ENCODE measurements around the gene LUZP2. TPM values are rescaled to one million over a fixed set of nuclear protein-coding genes. Genes with fewer than 3 reads are reported as not detected.

Gene LUZP2
- polyA plus RNA-seq, 1 donor (not counting 4 experiments of a cell fraction or from before 2014, with no cell fraction given): 0.08 TPM

- H3K4me2 ChIP-seq (ENCODE audit: control insufficient read depth, extremely low read depth, insufficient read depth, low read depth, low read length): no peak overlapping the region
- no peak for FAIRE-seq
- H4K20me1 ChIP-seq (ENCODE audit: control insufficient read depth, extremely low read depth, insufficient read depth, low read length): no peaks in the 10 kb centered on the region
- no peaks in the 10 kb centered on the region for H3K79me2 ChIP-seq (ENCODE audit: control insufficient read depth, insufficient read depth, low read length)
- no peaks in the 10 kb centered on the region for H3K9me3 ChIP-seq (ENCODE audit: control insufficient read depth, low read depth, low read length)
- dilution Hi-C loops (cut with MboI; ENCODE audit: extremely low pct_ligation_motif_present, low sequenced_read_pairs): no loop called here
- H2AFZ ChIP-seq (ENCODE audit: control insufficient read depth, low read length): no peak overlapping the region
- H3K36me3 ChIP-seq (ENCODE audit: control insufficient read depth in 2 of 2, extremely low read depth in 1 of 2, insufficient read depth in 2 of 2, low read length in 2 of 2): no peaks in the 10 kb centered on the region
- no peaks in the 10 kb centered on the region for H3K9me1 ChIP-seq (ENCODE audit: control insufficient read depth, extremely low read depth, insufficient read depth, low read length)
- H3K27me3 ChIP-seq (ENCODE audit: control insufficient read depth, extremely low read depth, insufficient read depth, low read length): no peaks in the 10 kb centered on the region
- TF ChIP-seq EZH2 (IDR thresholded peaks at IDR 0.05; ENCODE audit: low read length) (no peak), CTCF (optimal IDR thresholded peaks at IDR 0.05 in 1 of 3, IDR thresholded peaks at IDR 0.05 in 1 of 3, conservative IDR thresholded peaks at IDR 0.05 in 1 of 3; ENCODE audit: extremely low read depth in 1 of 3, insufficient read depth in 2 of 3, low read length in 3 of 3) (no peak)
- no peak for DNase-seq (ENCODE audit: low read depth, low spot score)
- H3K27ac ChIP-seq (ENCODE audit: control insufficient read depth, insufficient read depth, low read length): no peak overlapping the region
- no peaks in the 10 kb centered on the region for H3K4me1 ChIP-seq (ENCODE audit: control insufficient read depth, extremely low read depth, insufficient read depth, low read length)
- no peak overlapping the region for H3K4me3 ChIP-seq (ENCODE audit: control insufficient read depth in 2 of 3, extremely low read depth in 1 of 3, insufficient read depth in 2 of 3, low read depth in 1 of 3, low read length in 3 of 3)
- H3K9ac ChIP-seq (ENCODE audit: control insufficient read depth, extremely low read depth, insufficient read depth, low read length): no peak overlapping the region
Observed at GRCh38 chr11:24793479-24793878, 296.6 kb downstream of the LUZP2 start.

- dilution Hi-C loops (cut with MboI; ENCODE audit: extremely low pct_ligation_motif_present, low sequenced_read_pairs): no loop called here
- Histone ChIP-seq H3K79me2 (ENCODE audit: control insufficient read depth, insufficient read depth, low read length) (no peaks in the 10 kb centered on the region), H3K4me3 (ENCODE audit: control insufficient read depth in 2 of 3, extremely low read depth in 1 of 3, insufficient read depth in 2 of 3, low read depth in 1 of 3, low read length in 3 of 3) (no peak overlapping the region), H3K9me1 (ENCODE audit: control insufficient read depth, extremely low read depth, insufficient read depth, low read length) (no peaks in the 10 kb centered on the region), H3K4me1 (ENCODE audit: control insufficient read depth, extremely low read depth, insufficient read depth, low read length) (no peaks in the 10 kb centered on the region), H3K4me2 (ENCODE audit: control insufficient read depth, extremely low read depth, insufficient read depth, low read depth, low read length) (no peak overlapping the region), H3K27ac (ENCODE audit: control insufficient read depth, insufficient read depth, low read length) (no peak overlapping the region), H3K9me3 (ENCODE audit: control insufficient read depth, low read depth, low read length) (no peaks in the 10 kb centered on the region), H3K36me3 (ENCODE audit: control insufficient read depth in 2 of 2, extremely low read depth in 1 of 2, insufficient read depth in 2 of 2, low read length in 2 of 2) (no peaks in the 10 kb centered on the region), H4K20me1 (ENCODE audit: control insufficient read depth, extremely low read depth, insufficient read depth, low read length) (no peaks in the 10 kb centered on the region), H2AFZ (ENCODE audit: control insufficient read depth, low read length) (no peak overlapping the region), H3K9ac (ENCODE audit: control insufficient read depth, extremely low read depth, insufficient read depth, low read length) (no peak overlapping the region), H3K27me3 (ENCODE audit: control insufficient read depth, extremely low read depth, insufficient read depth, low read length) (no peaks in the 10 kb centered on the region)
- TF ChIP-seq EZH2 (IDR thresholded peaks at IDR 0.05; ENCODE audit: low read length) (no peak), CTCF (optimal IDR thresholded peaks at IDR 0.05 in 1 of 3, IDR thresholded peaks at IDR 0.05 in 1 of 3, conservative IDR thresholded peaks at IDR 0.05 in 1 of 3; ENCODE audit: extremely low read depth in 1 of 3, insufficient read depth in 2 of 3, low read length in 3 of 3) (no peak)
- no peak for DNase-seq (ENCODE audit: low read depth, low spot score)
- no peak for FAIRE-seq
Observed at GRCh38 chr11:24794064-24794463, 297.2 kb downstream of the LUZP2 start.
